PFSK-1 (cell line): ENCODE data around the gene SUPT3H.

Source experiments
- POLR2AphosphoS5 ChIP-seq: IDR thresholded peaks from 2 replicates; pipeline ENCODE4 v1.6.1; 2012; ENCODE audit warnings: low read depth, mild to moderate bottlenecking, control low read depth, low read length, moderate library complexity
- REST ChIP-seq, 2 experiments: IDR thresholded peaks; 2 replicates each; pipeline versions ENCODE4 v1.6.1 to v1.8.0; 2011 to 2012; ENCODE audit warnings: low read depth in 2 of 2, low read length in 2 of 2, control low read depth in 1 of 2, inconsistent platforms in 1 of 2, mild to moderate bottlenecking in 1 of 2, moderate library complexity in 1 of 2; ENCODE audit not compliant: insufficient read depth in 1 of 2
- SIN3A ChIP-seq: IDR thresholded peaks from 2 replicates; pipeline ENCODE4 v1.6.1; 2012; ENCODE audit warnings: mild to moderate bottlenecking, low read length, moderate library complexity, borderline replicate concordance; ENCODE audit not compliant: insufficient read depth
- TAF1 ChIP-seq: IDR thresholded peaks from 2 replicates; pipeline ENCODE4 v1.6.1; 2012; ENCODE audit warnings: low read length, control low read depth, borderline replicate concordance; ENCODE audit not compliant: insufficient read depth

DNA sequence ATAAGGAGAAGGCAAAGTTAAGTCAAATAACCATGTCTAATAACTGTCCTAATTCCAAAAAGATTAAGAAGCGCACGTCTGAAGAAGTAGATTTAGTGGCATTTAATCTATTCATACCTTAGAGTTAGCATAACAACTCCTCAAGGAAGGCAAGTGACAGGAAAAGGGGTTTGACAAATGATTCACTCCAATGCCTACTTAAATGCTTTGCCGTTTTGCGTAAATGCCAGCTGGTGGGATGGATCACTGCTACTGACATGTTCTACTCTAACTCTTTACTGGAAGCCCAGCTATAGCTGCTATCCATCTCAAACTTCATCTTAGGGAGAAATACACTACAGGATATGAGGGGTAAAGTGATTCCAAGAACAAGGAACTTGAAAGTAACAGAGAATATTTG is 396.9 kb downstream of the SUPT3H start:
- TF ChIP-seq TAF1 (no peak), POLR2AphosphoS5 (no peak), SIN3A (no peak), REST (IDR thresholded peaks at IDR 0.05; ENCODE audit: insufficient read depth in 1 of 2, low read depth in 2 of 2, low read length in 2 of 2) (no peak)
